Endothelial cell of umbilical vein (primary cell): ENCODE data around the gene GRM8.
A peak's percentile ranks its signal among the peaks of the same experiment; 100 is the strongest.

Source experiments
- CTCF ChIP-seq, 2 donors: IDR thresholded peaks; 1 replicate in 1 of 2; 2 replicates in 1 of 2; pipeline ENCODE4 v1.5.1; 2011; ENCODE audit warnings: low read length in 2 of 2, mild to moderate bottlenecking in 2 of 2, moderate library complexity in 2 of 2, control low read depth in 1 of 2, inconsistent platforms in 1 of 2, low read depth in 1 of 2; ENCODE audit not compliant: insufficient read depth in 1 of 2; ENCODE audit errors: extremely low read depth in 1 of 2
- EZH2 ChIP-seq: IDR thresholded peaks from 2 replicates; pipeline ENCODE4 v1.6.1; 2012; ENCODE audit warnings: borderline replicate concordance, low read depth, mild to moderate bottlenecking, moderate library complexity, low read length, inconsistent platforms; ENCODE audit not compliant: severe bottlenecking
- GATA2 ChIP-seq: IDR thresholded peaks from 2 replicates; pipeline ENCODE4 v1.7.0; 2011; ENCODE audit warnings: low read depth, mild to moderate bottlenecking, moderate library complexity, mixed read lengths, low read length; ENCODE audit not compliant: insufficient read length, insufficient read depth
- JUN ChIP-seq: IDR thresholded peaks from 2 replicates; pipeline ENCODE4 v1.6.1; 2011; ENCODE audit warnings: borderline replicate concordance, low read depth; ENCODE audit not compliant: insufficient read length, insufficient read depth
- POLR2A ChIP-seq: IDR thresholded peaks from 2 replicates; pipeline ENCODE4 v1.6.1; 2012; ENCODE audit warnings: low read depth, mild to moderate bottlenecking, control low read depth, low read length
- POLR2AphosphoS5 ChIP-seq: IDR thresholded peaks from 2 replicates; pipeline ENCODE4 v1.6.1; 2012; ENCODE audit warnings: low read depth, mild to moderate bottlenecking, control low read depth, low read length, moderate library complexity; ENCODE audit not compliant: insufficient read depth
- TF ChIP-seq, protein P1 (sequence below): IDR thresholded peaks from 2 replicates; pipeline ENCODE4 v1.6.1; 2011; ENCODE audit not compliant: insufficient read depth, insufficient read length

- TF ChIP-seq EZH2 (no peak), CTCF (IDR thresholded peaks at IDR 0.05; ENCODE audit: extremely low read depth in 1 of 2, insufficient read depth in 1 of 2, low read depth in 1 of 2, low read length in 2 of 2) (no peak), POLR2A (no peak), POLR2AphosphoS5 (no peak), GATA2 (no peak), JUN (peak; percentile 3)
- TF ChIP-seq, protein P1, sequence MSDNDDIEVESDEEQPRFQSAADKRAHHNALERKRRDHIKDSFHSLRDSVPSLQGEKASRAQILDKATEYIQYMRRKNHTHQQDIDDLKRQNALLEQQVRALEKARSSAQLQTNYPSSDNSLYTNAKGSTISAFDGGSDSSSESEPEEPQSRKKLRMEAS, result no peak
Observed at GRCh38 chr7:127114742-127115265, 137.9 kb downstream of the GRM8 start.
